HT-29 (cell line): ENCODE measurements around the gene GFRA1. TPM values are rescaled to one million over a fixed set of nuclear protein-coding genes. Genes with fewer than 3 reads are reported as not detected.
A peak's percentile ranks its signal among the peaks of the same experiment; 100 is the strongest.
"Not testable (repeated sequence)": the region's sequence is repeated elsewhere in the genome, so short reads cannot be mapped to it uniquely, and the experiment has no call there.

ENCODE experiments used
- DNase-seq: peaks from one replicate; pipeline ENCODE4 v3.0.0-alpha.2; 2015; ENCODE audit warnings: low spot score
- total RNA-seq: library from RNA; depleted of rRNA; stranded (reverse); fragments of >200 nt; shearing (Covaris generic); gene quantifications from 2 replicates; pipeline ENCODE4 v1.2.3, GENCODE V29; 2014

The GFRA1 gene
- total RNA-seq, 1 experiment from 2014 or later: not detected

DNA sequence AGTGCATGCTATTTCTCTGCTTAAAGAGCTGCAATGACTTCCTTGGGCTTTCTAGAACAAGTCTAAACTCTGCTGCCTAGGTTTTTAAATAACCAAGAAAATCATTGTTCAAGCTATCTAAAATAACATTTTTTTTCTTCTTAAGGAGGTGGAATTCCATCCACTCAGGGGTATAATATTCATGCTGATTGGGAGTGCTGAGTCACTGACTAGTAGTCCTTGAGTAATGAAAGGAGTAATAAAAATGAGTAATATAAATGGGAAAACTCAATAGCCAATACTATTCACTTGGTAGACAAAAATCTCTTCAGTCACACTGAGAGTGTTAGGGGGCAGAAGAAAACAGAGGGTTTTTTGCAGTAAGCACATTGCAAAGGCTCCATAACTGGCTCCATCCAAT lies 72.0 kb downstream of the GFRA1 start:
- DNase-seq: no peak

DNA sequence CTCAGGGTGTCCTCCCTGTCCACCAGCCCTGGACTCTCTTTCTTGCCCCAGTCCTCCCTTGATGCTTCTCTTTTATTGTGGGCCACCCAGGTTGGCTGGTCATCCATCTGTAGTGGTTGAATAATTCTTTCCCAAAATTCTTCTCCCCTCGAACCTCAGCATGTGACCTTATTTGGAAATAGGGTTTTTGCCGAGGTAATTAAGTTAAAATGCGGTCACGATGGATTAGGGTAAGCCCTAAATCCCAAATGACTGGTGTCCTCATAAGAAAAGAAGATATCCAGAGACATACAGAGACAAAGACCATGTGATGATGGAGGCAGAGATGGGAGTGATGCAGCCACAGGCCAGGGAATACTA lies 74.3 kb downstream of the GFRA1 start:
- DNase-seq: no peak

DNA sequence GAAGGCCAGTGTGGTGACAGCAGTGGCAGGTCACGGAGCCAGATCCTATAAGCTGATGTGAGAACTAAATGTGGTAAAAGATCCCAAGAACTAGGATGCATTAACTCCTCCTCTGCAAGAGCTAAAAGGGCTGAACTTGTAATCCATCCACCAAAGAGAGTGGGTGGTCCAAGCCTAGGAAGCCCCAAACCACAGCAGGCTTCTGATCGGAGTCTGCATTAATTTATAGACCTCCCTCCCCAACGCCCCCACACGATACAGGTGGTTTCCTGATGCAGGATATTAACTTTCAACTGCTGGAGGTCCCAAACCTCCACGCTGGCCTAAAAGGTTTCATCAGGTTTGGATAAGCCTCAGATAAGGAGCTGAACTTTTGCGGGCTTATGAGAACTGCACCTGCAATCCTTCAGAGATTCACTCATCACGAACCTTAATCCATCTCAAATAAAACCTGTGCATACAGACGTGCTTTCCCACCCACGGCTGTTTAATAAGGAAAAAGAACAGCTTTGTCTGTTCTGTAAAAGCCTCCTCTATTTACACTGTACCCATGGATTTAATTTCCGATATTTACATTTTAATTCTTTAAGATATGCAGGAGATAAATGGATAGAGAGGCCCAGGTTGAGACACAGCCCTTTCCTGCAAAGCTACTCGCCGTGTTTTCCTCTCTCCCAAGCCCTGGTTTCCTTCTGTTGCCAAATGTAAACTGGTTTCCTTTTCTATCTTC lies 74.9 kb downstream of the GFRA1 start:
- DNase-seq: no peak

DNA sequence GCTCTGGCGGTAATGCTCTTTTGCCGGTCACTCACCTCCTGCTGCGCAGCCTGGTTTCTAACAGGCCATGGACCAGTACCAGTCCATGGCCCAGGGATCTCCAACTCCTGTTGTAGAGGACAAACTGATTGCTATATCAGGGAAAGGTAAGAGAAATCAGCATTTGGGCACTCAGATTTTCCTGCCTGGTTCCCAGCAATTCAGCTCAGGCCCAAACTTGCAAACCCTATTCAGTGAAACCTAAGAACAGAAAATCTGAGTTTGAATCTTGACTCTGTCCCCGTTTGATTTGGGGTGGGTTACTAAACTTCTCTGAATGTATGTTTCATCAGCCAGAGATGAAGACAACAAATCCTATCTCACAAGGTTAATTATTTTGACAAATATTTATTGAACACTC lies 77.4 kb downstream of the GFRA1 start:
- no peak for DNase-seq

DNA sequence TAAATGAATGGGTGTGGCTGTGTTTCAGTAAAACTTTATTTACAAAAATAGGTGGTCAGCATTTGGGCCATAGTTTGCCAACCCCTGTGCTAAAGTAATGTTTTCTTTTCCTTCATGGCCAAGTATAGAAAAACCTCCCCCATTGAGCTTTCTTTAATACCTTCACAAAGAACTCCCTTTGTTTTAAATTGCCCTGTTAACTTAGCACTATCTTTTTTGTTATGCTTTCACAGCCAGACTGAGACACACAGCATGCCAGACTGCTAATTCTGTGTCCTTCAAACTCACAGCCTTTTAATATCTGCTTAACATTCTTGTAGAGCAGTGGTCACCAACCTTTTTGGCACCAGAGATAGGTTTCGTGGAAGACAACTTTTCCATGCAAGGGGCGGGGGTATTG lies 78.0 kb downstream of the GFRA1 start:
- no peak for DNase-seq

DNA sequence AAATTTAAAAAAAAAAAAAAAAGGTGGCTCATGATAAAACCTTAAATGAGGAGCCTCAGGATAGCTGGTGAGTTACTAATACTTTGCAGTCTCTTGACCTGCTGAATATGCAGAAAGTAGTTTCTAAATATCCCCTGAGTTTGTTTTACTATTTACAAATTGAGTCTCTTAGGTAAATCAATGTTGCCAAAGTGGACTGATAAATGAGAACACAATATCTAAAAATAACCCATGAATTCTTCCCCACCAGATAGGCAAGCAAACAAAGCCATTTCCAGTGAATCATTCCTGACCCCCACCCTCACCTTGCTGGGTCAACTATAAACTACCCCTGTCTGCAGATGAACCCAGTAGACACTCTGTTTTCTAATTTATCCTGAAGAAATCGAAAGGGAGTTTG lies 78.9 kb downstream of the GFRA1 start:
- DNase-seq: no peak

DNA sequence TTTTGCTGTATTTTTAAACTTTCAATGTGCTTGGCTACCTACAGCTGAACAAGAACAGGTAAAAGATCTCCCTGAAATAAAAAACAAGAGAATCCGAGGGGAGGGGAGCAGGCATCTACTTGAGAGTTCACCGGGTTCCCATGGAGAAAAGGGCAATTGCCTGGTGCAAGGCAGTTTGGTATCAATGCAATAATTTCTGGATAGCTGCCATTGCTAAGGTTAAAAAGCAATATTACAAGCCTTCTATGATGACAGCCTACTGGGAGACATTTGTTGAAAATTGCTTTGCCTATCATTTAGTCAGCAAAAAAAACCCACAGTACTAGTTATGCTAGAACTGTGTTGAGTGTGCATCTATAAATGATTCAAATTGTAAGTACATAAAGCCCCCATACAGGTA lies 82.1 kb downstream of the GFRA1 start:
- DNase-seq: no peak

DNA sequence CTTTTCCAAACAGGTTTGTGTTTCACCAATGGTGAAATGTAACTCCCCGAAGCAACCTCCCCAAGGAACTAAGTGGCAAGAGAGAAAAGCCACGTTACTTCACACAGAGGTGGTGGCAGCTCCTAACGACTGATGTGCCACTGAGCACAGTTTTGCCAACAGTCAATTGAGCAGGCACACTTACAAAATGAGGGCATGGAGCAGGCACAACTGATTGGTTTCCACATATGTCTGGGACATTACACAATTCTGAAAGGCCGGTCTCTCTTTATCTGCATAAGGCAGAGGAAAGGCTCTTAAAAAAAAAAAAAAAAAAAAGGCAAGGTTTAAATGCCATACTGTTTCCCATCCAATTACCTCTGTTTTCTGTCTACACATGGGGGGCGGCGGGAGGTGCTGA lies 86.7 kb downstream of the GFRA1 start:
- DNase-seq: no peak

DNA sequence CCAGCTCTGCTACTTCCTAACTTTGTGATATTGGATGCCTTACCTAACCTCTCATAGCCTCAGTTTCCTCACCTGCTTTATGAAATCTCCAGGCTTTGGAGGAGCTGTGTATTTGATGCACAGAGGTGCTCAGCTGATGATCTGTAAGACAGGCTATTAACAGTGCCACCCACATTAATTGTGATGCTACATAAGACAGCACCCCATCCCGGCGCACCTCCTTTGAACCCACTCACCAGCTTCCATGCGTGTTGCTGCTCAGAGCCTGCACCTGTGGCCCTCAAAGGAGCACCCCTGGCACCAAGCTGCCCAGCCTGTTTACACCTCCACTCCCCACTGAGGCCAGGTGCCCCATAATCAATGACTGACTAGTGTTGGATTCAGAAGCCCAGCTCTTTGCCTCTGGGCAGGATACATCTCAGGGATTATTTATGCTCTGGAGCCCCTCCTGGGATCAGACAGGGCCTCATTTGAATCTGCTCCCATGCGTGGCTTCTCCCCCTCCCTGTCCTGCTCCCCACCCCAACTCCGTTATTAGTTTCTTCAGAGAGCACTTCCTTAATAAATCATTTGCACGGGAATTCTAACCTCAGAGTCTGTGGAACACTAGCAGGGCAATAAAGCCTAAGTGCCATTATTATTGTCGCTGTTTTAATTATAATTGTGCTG lies 87.7 kb downstream of the GFRA1 start:
- DNase-seq: no peak

DNA sequence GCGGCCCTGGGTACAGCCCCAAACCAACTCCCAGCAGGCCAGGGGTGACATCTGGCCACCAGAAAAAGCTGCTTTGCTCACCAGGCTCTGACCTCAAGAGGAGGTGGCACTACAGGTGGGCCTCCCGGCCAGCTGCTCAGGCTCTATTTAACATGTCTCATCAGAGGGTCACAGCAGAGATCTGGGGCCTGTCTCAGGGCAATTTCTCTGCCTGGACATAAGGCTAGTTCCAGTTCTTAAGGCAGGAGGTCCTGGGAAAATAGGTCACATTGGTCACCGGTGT lies 88.6 kb downstream of the GFRA1 start:
- DNase-seq: no peak

DNA sequence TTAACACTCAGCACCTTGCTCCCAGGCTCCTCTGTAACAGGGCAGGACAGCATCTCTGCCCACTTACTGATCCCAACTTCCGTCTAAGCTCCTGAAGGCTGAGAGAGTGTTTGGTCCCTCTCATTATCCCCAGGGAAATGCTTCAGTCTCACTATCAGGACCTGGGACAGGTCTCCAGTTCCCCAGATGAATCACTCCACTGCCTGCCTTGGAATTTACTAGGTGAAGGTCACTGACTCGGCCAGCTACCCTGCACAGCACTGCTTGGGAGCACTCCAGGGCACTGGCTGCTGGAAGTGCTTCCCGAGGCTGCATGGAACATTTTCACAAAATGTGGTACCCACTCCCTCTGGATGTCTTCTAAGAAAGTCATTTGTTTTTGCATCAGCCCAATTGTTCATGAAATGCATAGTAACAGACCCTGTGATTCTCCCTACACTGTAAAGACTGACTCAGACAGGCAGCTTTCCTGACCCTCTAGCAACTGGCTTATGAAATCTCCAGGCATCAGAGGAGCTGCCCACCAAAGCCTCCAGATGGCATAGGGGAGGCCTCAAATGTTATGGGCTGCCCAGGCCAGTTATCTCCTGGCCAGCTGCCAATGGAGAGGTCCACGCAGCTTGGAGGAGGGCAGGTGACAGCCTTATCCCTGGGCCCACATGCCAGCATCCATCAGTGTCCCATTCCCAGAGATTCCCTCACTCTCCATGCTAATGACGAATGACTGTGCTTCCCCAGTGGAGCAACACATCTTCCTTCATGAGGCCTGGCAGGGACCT lies 89.1 kb downstream of the GFRA1 start:
- peak; percentile 1 for DNase-seq

DNA sequence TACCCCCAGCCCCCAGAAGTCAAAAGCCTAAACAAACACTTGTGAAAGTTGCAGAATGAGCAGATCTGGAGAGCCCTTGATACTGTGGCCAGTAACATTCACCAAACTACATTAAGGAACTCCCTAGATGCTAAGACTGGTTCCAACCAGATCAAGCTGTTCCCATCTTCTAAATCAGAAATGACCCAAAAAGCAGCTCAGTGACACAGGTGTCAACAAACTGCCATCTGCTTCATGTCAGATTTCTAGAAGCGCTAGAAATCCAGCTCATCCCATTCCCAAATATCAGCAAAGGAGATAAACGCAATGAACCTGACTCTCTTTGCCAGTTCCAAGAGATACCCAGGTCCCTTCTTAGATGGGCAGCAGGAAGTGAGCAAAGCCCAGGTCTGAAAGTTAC lies 90.6 kb downstream of the GFRA1 start:
- no peak for DNase-seq

DNA sequence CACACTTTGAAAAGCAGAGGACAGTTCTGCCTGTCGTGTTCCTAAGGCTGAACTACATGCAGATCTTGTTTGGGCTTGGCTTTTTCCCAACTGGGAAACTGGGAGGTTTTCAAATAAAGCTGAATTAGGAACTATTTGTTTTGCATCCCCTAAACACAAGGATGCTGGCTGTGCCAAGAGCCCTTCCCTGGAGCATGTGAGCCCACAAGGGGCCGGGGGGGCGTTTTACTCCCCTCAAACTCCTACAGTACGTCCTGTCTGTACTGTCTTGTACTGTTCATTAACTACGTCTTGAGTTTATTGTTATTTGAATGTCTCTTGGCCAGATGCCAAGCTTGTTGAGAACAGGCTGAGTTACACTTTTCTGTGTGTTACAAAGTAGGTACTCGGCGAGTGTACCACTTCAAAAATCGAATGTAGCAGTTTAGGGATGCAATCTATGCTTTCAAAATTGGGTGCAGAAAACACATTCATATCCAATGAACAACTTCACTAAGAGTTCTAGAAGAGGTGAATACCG lies 94.9 kb downstream of the GFRA1 start:
- DNase-seq: no peak

DNA sequence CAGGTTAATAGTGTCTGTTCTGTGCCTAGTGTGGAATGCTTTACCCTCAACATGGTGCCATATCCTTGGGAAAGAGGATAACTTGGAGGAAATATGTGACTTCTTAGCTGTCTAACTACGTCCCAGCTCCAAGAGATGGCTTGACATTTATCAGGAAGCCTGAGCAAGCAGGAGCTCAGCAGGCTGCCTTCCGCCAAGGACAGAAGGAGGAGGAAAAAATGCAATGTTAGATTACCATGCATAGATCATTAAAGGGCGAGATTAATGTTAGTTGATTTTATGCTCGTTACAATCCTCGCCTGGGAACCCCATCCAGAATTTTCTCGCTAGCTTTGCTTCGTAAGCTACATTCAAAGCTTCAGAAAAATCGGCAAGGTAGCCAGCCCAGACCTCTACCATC lies 97.8 kb downstream of the GFRA1 start:
- DNase-seq: no peak

DNA sequence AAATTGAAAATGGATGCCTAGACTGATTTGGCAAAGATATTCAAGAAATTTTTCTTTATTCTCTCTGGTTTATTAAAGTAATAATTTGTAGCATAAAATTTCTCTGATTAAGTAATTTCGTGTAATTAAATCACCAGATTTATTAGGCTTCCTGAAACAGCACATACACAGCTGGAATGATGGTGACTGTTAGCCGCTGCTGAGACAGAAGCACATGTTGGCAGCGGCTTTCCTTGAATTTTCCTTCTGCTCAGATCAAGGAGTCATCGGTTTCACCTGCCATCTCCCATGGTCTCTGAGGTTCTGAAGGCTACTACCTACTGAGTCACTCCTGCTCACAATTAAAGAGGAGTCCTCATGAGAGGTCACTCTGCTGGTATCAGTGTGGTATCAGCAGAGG lies 101.5 kb downstream of the GFRA1 start:
- no peak for DNase-seq

DNA sequence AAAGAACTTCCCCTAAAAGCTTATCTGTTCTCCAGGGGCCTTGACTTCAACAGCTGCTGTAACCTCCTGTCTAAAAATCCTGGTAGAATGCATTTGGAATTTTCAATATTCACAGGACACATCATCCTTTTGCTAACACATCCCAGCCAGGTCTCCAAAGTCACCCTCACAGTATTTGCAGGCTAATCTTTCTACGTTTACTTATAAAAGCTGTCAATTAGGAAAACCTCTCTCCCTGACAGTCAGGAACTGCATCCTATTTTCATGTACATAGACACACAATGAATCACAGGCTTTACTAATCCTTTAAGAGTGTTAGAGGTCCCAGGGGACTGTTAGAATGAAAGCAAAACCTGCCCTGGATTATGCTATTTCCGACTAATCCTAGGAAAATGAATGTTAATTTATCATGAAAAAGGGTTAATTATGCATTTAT lies 102.2 kb downstream of the GFRA1 start:
- DNase-seq: no peak

DNA sequence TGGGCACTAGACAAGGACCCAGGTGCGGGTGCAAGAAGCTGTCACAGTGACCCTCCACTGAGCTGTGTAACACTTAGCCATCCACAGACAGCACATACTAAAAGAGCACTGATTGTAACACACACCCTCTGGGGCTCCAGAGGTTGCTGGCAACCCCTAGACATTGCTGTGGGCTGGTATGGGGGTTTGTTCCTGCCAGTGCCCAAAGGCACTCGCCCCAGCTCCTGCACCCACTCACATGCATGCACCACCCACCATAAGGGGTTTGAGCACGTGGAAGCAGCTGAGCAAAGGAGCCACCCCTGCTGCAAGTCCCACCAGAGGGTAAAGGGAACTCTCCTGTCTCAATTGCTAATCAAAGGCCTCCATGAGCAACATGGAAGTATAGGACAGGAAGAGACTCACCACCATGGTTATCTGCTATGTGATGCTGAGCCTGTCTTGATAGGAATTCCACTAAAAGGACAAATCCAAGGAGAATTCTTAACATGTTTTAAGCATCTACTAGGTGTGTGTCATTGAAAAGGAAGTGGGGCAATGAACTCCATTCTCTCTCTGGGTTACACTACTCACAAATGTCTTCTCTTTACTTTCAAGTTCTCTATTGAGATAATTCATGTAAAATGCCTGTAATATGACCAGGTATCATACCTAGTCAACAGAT lies 103.1 kb downstream of the GFRA1 start:
- DNase-seq: no peak

DNA sequence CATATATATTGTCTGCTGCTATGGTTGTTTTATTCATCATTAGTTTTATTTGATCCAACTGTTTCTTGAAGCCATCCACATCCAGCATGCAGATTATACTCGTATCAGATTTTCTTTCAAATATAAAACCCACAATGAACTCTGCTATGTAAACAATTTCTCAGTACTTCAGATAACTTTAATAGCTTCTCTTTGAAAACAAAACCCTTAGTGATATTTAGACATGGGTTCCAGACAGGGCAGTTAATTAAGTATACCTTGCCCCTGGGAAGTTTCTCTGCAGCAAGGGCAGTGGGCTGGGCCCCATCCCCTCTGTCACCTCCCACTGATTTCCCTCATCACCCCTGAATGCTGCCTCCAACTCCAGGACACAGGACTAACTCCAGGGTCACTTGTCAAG lies 104.3 kb downstream of the GFRA1 start:
- DNase-seq: no peak

DNA sequence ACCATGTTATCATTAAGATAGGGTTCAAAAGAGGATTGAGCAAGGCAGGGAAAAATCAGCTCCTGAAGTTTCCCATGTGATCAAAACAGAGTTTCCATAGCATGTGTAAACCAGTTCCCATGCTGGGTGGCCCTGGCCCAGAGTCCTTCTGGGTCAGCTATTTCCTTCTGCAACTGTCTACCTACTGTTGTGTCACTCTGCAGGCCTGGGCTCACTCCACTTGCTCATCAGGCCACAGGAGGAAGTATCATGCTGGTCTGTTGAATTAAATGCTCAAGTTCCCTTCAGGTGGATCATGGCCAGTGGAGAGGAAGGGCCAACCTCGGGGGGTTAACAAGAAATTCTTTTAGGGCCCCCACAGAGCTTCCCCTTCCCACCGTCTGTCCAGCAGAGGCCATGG lies 104.7 kb downstream of the GFRA1 start:
- no peak for DNase-seq

DNA sequence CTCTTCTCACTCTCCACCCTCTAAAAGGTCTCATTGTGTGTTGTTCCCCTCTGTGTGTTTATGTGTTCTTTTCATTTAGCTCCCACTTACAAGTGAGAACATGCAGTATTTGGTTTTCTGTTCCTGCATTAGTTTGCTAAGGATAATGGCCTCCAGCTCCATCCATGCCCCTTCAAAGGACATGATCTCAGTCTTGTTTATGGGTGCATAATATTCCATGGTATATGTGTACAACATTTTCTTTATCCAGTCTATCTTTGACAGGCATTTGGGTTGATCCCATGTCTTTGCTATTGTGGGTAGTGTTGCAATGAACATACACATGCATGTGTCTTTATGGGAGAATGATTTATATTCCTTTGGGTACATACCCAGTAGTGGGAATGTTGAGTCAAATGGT lies 107.1 kb downstream of the GFRA1 start:
- not testable (repeated sequence) for DNase-seq

DNA sequence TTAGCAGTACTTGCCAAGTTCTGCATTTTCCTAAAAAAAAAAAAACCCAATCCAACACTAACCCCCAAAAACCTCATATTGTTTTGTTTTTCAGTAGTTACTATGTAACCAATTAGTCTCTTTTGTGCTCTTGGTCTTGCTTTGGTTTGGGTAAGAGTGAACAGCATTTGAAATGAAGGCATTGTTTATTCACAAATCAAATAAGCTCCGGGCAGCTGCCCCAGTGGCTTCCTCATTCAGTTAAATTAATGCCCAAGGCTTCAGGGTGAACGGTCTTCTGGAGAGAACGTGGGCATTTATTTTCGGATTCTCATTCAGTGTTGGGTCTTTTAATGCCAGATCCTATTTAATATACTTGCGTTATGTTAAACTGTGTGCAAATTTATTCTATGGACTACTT lies 108.7 kb downstream of the GFRA1 start:
- DNase-seq: no peak
